Neural progenitor cell (in vitro differentiated cells): ENCODE measurements around the gene GOLIM4. TPM values are rescaled to one million over a fixed set of nuclear protein-coding genes. Genes with fewer than 3 reads are reported as not detected.

Experiments
- DNase-seq: peaks from one replicate; pipeline ENCODE4 v3.0.0-alpha.2; 2016; ENCODE audit warnings: low spot score
- H2AFZ ChIP-seq: fragments of 200-600 bp; sonication (generic); replicated peaks from 2 replicates; pipeline ENCODE4 v1.6.1; 2016; ENCODE audit warnings: antibody characterized with exemption
- H3F3A ChIP-seq: fragments of 200-600 bp; sonication (generic); 2 replicates; pipeline ENCODE4 v1.6.1; 2016; ENCODE audit warnings: antibody characterized with exemption, low read depth
- H3K27ac ChIP-seq: fragments of 200-600 bp; sonication (generic); 2 replicates; pipeline ENCODE4 v1.5.1; 2016; ENCODE audit warnings: mild to moderate bottlenecking
- H3K27me3 ChIP-seq: fragments of 200-600 bp; sonication (generic); 2 replicates; pipeline ENCODE4 v1.6.1; 2016; ENCODE audit warnings: mild to moderate bottlenecking, moderate library complexity
- H3K36me3 ChIP-seq: fragments of 200-600 bp; sonication (generic); 2 replicates; pipeline ENCODE4 v1.5.1; 2016
- H3K4me1 ChIP-seq: fragments of 200-600 bp; sonication (generic); 2 replicates; pipeline ENCODE4 v1.6.1; 2016; ENCODE audit warnings: mixed run types
- H3K4me2 ChIP-seq: fragments of 200-600 bp; sonication (generic); 2 replicates; pipeline ENCODE4 v1.6.1; 2016
- H3K4me3 ChIP-seq: fragments of 200-600 bp; sonication (generic); 2 replicates; pipeline ENCODE4 v1.5.1; 2016
- H3K79me2 ChIP-seq: fragments of 200-600 bp; sonication (generic); 2 replicates; pipeline ENCODE4 v1.6.1; 2016; ENCODE audit warnings: low read depth
- H3K9ac ChIP-seq: fragments of 200-600 bp; sonication (generic); 2 replicates; pipeline ENCODE4 v1.6.1; 2016
- H3K9me3 ChIP-seq: fragments of 200-600 bp; sonication (generic); 2 replicates; pipeline ENCODE4 v1.5.1; 2016; ENCODE audit warnings: low read depth
- H4K20me1 ChIP-seq: fragments of 200-600 bp; sonication (generic); 2 replicates; pipeline ENCODE4 v1.6.1; 2016; ENCODE audit warnings: low read depth
- H3K27ac Mint-ChIP-seq: 3 replicates; pipeline ENCODE4 v1.8.0; 2021; ENCODE audit warnings: mixed read lengths
- H3K27me3 Mint-ChIP-seq: 2 replicates; pipeline ENCODE4 v1.8.0; 2022; ENCODE audit warnings: low read depth, mild to moderate bottlenecking, inconsistent platforms, moderate library complexity, mixed read lengths; ENCODE audit not compliant: insufficient read depth
- H3K36me3 Mint-ChIP-seq: 3 replicates; pipeline ENCODE4 v1.8.0; 2021; ENCODE audit warnings: mixed read lengths
- H3K4me1 Mint-ChIP-seq: 3 replicates; pipeline ENCODE4 v1.8.0; 2021; ENCODE audit warnings: mixed read lengths
- H3K4me3 Mint-ChIP-seq: 3 replicates; pipeline ENCODE4 v1.8.0; 2021; ENCODE audit warnings: mild to moderate bottlenecking, moderate library complexity, mixed read lengths
- H3K9me3 Mint-ChIP-seq: 3 replicates; pipeline ENCODE4 v1.8.0; 2020; ENCODE audit warnings: mixed read lengths
- EZH2 ChIP-seq: fragments of 200-600 bp; sonication (generic); IDR thresholded peaks from 2 replicates; pipeline ENCODE4 v1.6.1; 2017; ENCODE audit warnings: antibody characterized with exemption, mild to moderate bottlenecking, moderate library complexity
- EZH2phosphoT487 ChIP-seq: fragments of 200-600 bp; sonication (generic); IDR thresholded peaks from 2 replicates; pipeline ENCODE4 v1.6.1; 2017; ENCODE audit warnings: antibody characterized with exemption
- total RNA-seq: library from RNA; depleted of rRNA; stranded (reverse); fragments of >200 nt; gene quantifications from 2 replicates; pipeline ENCODE4 v1.2.3, GENCODE V29; 2015; ENCODE audit warnings: low replicate concordance
- TF ChIP-seq, protein P1 (sequence below): fragments of 200-600 bp; sonication (generic); IDR thresholded peaks from 2 replicates; pipeline ENCODE4 v1.5.1; 2017; ENCODE audit warnings: antibody characterized with exemption, mild to moderate bottlenecking

The GOLIM4 gene
- total RNA-seq, 1 donor from 2014 or later = 22.9 TPM

DNA sequence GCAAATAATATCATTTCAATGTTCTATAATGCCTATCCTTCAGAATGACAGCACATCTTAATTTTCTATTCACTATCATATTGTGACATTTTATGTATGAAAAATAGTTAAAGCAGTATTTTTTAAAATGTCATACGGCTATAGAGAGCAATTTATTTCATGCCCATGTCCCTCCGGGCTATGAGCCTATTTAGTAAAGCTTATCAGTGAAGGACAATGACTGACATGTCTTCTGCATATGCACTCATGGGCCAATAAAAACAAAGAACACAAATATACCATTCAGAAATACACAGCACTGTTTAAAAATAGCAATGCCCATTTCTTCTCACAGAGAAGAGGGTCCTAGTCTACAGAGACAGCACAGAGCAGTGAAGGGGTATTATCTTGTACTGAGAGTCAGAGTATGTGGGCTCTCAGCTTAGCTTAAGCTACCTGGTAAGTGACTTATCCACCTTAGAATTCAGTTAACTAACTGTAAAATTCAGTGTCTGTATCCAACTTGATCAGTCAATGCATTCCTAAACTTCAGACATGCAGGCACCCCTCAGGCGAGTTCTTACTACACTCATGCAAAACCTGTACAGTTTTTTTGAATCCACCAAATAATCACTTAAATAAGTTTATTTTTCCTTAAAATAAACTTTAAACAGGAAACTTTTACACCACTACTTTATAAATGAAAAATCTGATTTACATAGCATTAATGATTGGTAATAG, 9.0 kb downstream of the GOLIM4 start:
- Histone ChIP-seq H3K79me2 (peaks cover 91% of the 10 kb centered on the region), H3K27ac (no peak overlapping the region), H3K4me2 (no peak overlapping the region), H3K9me3 (no peaks in the 10 kb centered on the region), H3K9ac (no peak overlapping the region), H4K20me1 (peaks cover 31% of the 10 kb centered on the region), H3K4me1 (peaks cover 1% of the 10 kb centered on the region), H3K27me3 (no peaks in the 10 kb centered on the region), H2AFZ (no peak overlapping the region), H3K4me3 (no peak overlapping the region), H3K36me3 (no peaks in the 10 kb centered on the region), H3F3A (no peaks in the 10 kb centered on the region)
- Mint-ChIP-seq H3K36me3 (no peaks in the 10 kb centered on the region), H3K4me1 (peaks cover 13% of the 10 kb centered on the region), H3K27ac (no peak overlapping the region), H3K27me3 (no peaks in the 10 kb centered on the region), H3K9me3 (no peaks in the 10 kb centered on the region), H3K4me3 (no peak overlapping the region)
- no peak for TF ChIP-seq EZH2phosphoT487
- TF ChIP-seq, protein P1, sequence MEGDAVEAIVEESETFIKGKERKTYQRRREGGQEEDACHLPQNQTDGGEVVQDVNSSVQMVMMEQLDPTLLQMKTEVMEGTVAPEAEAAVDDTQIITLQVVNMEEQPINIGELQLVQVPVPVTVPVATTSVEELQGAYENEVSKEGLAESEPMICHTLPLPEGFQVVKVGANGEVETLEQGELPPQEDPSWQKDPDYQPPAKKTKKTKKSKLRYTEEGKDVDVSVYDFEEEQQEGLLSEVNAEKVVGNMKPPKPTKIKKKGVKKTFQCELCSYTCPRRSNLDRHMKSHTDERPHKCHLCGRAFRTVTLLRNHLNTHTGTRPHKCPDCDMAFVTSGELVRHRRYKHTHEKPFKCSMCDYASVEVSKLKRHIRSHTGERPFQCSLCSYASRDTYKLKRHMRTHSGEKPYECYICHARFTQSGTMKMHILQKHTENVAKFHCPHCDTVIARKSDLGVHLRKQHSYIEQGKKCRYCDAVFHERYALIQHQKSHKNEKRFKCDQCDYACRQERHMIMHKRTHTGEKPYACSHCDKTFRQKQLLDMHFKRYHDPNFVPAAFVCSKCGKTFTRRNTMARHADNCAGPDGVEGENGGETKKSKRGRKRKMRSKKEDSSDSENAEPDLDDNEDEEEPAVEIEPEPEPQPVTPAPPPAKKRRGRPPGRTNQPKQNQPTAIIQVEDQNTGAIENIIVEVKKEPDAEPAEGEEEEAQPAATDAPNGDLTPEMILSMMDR = no peak
- no peak for TF ChIP-seq EZH2
- DNase-seq = no peak

DNA sequence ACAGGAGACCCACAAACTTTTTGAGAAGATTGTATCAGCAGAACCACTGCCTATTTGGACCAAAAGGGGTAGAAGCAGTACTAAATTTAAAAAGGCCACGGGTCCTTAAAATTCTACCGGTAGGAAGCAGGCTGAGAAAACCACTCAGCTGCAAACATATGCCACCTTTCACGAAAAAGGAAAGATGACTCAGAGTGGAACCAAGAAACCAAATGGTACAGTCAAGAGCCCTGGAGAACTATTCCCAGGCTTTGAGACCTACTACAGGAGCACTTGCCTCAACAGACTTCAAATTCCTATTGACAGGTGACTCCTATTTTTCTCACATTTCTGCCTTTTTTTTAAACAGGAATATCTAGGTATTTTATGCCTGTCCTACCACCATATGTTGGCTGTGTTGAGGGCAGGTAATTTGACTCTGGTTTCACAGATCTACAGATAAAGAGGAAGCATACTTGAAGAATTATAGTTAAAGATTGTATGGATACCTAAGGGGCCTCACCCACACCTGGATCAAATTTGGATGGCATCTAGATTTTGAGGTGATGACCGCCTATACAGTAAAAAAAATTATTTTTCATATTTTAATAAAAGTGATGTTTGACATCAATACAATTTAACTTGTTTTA, 10.1 kb downstream of the GOLIM4 start:
- no peak for DNase-seq

DNA sequence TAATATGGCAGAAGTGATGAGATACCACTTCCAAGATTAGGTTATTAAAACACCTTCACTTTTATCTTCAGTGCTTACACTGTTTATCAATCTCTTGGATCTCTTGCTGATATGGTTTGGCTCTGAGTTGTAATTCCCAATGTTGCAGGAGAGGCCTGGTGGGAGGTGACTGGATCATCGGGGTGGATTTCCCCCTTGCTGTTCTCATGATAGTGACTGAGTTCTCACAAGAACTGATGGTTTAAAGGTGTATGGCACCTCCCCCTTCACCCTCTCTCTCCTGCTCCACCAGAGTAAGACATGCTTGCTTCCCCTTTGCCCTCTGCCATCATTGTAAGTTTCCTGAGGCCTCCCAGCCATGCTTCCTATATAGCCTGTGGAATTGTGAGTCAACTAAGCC, 11.8 kb downstream of the GOLIM4 start:
- Histone ChIP-seq H4K20me1 (peaks cover 18% of the 10 kb centered on the region), H3K9me3 (no peaks in the 10 kb centered on the region), H2AFZ (no peak overlapping the region), H3K9ac (no peak overlapping the region), H3K36me3 (no peaks in the 10 kb centered on the region), H3K4me2 (no peak overlapping the region), H3K27ac (no peak overlapping the region), H3K79me2 (peaks cover 82% of the 10 kb centered on the region), H3K4me1 (no peaks in the 10 kb centered on the region), H3F3A (no peaks in the 10 kb centered on the region), H3K4me3 (no peak overlapping the region), H3K27me3 (no peaks in the 10 kb centered on the region)
- Mint-ChIP-seq H3K4me1 (peaks cover 21% of the 10 kb centered on the region), H3K27ac (no peak overlapping the region), H3K9me3 (no peaks in the 10 kb centered on the region), H3K36me3 (no peaks in the 10 kb centered on the region), H3K4me3 (no peak overlapping the region), H3K27me3 (no peaks in the 10 kb centered on the region)
- DNase-seq = no peak
- TF ChIP-seq, protein P1 = no peak
- no peak for TF ChIP-seq EZH2phosphoT487
- TF ChIP-seq EZH2 = no peak

More for the DNA sequence above, 10.1 kb downstream of the GOLIM4 start:
- H3K27ac ChIP-seq = no peak overlapping the region
- no peaks in the 10 kb centered on the region for H3K9me3 ChIP-seq
- no peak overlapping the region for H3K27ac Mint-ChIP-seq
- no peak overlapping the region for H3K4me3 Mint-ChIP-seq
- peaks cover 89% of the 10 kb centered on the region for H3K79me2 ChIP-seq
- no peak overlapping the region for H2AFZ ChIP-seq
- H3K36me3 ChIP-seq = no peaks in the 10 kb centered on the region
- TF ChIP-seq, protein P1 = no peak
- no peak for TF ChIP-seq EZH2phosphoT487
- no peak for TF ChIP-seq EZH2
- no peaks in the 10 kb centered on the region for H3K27me3 Mint-ChIP-seq
- no peak overlapping the region for H3K9ac ChIP-seq
- no peaks in the 10 kb centered on the region for H3K4me1 ChIP-seq
- no peaks in the 10 kb centered on the region for H3K9me3 Mint-ChIP-seq
- H3K27me3 ChIP-seq = no peaks in the 10 kb centered on the region
- no peak overlapping the region for H3K4me3 ChIP-seq
- peaks cover 27% of the 10 kb centered on the region for H4K20me1 ChIP-seq
- H3K4me2 ChIP-seq = no peak overlapping the region
- H3K4me1 Mint-ChIP-seq = peaks cover 21% of the 10 kb centered on the region
- H3F3A ChIP-seq = no peaks in the 10 kb centered on the region
- H3K36me3 Mint-ChIP-seq = no peaks in the 10 kb centered on the region
